Lung microvascular endothelial cell (primary cell): ENCODE measurements around the gene AQP12B. TPM values are rescaled to one million over a fixed set of nuclear protein-coding genes. Genes with fewer than 3 reads are reported as not detected.

Experiments used
- DNase-seq, 2 donors: peaks; one replicate each; pipeline versions ENCODE4 v3.0.0 to v3.0.0-alpha.2; 2010; ENCODE audit warnings: low read depth in 2 of 2
- total RNA-seq: library from RNA; depleted of rRNA; stranded (reverse); fragments of >200 nt; gene quantifications from 2 replicates; pipeline ENCODE4 v1.2.1, GENCODE V29; 2014

The AQP12B gene
- total RNA-seq, 1 donor from 2014 or later = not detected

DNA sequence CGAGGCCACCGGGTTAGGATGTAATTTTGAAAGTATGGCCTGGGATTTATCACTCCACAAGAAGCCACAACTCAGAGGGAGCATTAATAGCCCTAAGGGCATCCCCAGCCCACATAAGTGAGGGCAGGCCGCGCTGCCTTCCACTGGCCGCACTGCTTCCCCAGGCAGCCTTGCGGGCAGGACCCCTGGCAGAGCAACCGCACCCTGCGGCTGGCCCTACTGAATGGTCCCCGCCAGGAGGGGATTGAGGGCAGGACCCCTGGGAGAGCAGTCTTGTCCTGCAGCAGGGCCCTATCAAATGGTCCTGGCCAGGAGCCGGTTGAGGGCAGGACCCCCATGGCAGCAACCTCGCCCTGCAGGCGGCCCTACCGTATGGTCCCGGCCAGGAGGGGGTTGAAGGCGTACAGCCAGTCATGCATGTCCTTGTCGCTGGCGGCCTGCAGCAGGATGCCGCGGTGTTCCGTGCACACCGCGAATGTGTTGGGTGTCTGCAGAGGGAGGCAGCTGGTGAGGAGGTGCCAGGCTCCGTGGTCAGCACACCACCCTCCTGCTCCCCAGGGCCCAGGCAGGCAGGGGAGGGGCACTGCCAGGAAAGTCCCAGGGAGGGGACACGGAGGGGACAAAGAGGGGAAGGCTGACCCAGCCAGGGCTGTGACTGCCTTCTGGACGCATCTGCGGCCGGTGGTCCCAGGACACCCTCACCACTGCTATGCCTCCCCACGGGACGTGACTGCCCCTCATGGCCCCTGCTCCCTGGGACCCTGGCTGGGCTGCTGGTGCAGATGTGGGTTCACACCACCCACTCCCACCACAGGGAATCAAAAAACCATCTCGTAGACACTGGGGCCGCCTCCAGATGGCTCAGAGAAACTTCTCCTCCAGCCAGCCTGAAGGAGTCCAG lies 35.2 kb upstream of the AQP12B start:
- DNase-seq = no peak

DNA sequence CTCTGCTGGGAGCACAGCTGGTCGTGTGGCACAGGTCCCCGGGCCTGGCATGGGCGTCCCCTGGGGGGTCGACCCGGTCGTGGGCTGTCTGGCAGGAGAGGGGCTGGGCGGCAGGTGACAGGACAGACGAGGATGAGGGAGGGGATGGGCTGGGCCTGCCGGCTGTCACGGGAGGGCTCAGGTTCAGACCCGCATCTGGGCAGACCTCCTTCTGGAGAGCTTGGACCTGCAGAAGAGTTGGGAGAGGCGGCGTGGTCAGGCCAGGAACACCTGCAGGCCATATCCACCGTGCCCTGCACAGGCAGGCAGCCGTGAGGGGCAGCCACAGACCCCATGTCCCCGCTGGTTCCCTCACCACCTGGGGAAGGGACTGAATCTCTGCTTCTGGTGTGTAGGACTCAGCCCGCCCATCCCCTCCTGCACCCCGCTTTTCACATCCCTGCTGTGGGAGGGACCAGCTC lies 34.5 kb upstream of the AQP12B start:
- no peak for DNase-seq

DNA sequence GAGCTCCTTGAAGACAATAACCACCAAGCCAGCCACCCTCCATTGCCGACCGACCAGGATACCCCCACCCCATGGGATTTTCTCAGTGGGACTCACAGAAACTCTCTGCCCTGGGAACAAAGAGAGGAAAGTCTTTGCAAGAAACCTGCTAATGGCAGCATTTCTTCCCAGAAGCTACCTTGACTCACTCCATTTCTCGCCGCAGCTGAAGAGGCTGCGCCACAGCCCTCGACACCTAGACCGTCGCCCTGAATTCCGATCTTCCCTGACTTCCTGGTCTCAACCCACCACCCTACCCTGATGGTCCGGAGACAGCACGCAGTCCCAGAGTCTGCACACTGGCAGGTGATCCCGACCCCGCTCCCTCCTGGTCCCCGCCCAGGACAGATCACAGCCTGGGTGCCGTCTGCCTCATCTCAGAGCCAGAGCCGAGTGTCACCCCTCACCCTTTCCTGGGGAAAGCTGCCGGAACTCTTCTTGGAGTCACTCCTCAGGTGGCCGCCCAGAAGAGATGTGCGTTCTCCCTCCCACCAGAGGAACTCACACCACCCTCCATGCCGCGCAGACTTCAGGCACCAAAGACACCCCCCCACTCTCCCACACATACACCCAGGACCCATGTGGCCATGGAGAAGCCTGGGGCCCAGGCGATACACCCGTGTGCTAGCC lies 33.6 kb upstream of the AQP12B start:
- DNase-seq = no peak

DNA sequence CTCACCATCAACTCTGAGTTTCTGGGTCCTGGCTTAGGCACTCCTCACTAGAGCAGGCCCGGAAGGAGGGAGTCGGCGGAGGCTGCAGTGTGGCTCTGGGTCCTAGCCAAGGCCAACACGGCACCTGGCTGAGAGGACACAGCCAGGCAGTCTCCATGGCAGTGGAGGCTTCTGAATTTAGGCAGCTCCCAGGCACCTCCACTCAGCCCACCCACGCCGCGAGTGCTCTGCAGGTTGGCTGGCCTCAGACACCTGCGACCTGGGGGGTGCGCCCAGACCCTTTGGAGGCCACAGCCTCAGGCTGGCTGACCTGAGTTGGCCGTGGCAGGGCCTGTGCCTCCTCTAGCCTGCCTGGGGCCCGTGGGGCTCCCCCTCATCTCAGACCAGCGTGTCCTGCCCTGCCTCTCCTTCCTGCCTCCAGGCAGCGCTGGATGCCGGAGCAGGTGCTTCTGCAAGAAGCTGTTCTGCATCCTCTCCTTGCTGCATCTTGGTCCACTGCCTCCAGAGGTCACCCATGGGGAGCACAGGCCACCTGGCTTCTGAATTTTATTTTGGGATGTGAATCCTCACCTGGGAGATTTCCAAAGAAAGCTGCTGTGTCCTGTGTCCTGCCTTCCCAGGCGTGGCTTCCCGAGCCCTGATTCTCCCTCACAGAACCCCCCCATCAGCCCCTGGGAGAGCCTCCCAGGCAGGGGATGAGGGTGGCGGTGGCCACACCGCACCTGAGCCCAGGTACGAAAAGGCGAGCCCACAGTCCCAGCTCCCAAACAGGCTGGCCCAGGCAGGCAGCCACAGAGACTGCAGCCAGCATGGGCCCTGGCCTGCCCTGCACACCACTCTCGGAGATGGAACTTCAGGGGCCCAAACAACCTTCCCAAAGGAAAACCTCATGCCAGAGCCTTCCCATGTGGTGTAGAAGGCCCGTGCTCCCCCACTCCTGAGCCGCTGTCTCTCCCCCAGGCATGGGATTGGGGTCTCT lies 32.4 kb upstream of the AQP12B start:
- DNase-seq = no peak

DNA sequence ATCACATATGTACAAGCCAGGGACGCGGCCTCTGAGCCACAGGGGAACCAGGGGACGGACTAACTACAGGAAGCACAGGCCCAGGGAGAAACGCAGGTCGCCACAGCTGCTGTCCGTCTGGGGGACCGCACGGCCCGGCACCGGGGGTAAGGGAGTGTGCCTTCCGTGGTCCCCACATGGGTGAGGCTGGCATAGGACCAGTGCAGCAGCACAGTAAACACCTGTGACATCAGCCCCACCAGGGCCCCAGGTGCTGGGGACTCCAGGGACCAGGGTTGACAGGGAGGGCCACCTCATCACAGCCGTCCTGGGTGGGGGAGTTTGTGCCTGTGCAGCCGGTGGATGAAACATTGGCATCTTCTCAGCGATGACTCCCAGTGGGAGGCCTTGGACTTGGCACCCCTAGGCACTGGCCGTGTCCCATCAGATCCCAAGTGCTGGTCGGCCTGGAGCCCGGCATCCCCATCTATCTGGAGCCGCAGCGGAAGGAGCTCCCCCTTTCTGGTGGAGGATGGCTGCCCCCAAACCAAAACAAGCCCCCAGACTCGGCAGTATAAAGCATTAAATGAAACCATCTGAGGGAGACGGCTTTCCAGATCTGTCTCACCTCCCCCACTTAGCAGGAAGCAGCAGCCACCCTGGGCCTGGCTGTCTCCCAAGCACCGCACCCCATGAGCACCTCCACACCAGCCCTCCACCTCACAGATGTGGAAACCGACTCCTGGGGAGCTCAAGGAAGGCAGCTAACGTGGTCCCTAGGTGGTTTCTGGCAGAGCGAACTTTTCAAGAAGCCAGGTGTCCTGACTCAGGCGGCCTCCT lies 31.5 kb upstream of the AQP12B start:
- DNase-seq = no peak

DNA sequence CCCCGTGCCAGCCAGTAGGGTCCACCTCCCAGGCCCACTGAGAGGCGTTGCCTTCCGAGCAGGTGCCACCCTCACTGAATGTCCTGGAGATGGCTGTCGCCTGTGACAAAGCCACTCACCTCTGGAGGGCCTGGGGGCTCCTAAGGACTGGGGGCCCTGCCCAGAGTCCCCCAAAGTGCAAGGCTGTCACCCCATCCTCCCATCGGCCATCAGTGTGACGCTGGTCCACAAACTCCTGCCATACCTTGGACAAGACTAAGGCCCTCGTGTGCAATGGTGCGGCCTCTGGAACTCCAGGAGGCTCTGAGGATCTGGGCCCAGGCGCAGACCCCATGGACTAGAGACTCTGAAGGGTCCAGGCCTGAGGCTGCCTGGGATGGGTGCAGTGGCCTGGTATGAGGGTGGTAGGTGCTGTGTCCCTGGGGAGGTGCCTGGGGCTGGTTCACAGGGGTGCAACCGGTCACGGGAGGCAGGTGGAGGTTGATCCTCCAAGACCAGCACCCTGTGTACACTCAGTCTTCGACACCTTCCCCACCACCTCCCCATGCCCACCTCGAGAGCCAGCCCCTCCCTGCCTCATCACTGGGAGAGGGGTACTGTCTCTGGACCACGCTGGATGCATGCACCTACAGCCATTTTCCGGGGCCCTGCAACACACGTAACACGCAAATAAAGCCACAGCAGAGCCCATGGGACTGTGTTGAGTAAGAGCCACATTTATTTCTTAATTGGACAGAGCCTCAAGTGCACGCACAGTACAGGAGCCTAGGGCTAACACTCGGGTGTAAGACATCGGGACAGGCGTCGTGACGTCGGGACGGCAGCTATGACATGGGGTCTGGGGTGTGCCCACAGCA lies 30.6 kb upstream of the AQP12B start:
- no peak for DNase-seq

DNA sequence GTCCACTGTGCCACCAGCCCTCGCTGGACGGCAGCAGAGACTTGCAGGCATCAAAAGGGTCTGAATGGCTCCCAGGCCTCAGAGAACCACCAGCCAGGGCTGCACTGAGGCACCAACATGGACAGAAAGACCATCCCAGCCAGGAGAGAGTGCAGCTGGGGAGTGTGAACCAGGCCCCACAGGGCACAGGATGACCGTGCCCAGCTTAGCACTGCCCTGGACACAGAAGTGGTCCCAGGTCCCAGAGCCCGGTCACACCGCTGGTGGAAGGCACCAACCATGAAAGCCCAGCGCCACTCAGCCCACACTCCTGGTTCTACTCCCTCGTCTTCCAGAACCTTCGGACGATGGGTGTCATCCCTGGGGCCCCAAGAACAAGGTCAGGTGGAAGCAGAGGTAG lies 29.4 kb upstream of the AQP12B start:
- no peak for DNase-seq

DNA sequence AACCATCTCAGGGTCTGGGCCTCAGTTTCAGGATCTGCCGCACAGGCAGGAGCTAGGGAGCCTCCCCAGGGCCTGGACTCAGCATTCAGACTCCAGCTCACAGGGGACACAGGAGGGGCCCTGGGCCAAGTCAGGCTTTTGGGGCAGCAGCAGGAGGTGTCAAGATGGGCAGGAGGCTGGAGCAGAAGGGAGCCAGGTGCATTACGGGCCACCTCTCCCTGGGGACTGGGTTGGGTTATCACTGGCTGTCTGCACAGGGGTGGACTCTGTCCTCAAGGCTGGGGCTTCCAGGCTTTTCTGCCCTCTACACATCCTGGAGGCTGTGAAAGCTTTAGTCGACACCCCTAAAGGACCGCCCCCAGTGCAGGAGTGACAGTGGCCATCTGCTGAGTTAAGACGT lies 29.0 kb upstream of the AQP12B start:
- DNase-seq = no peak

DNA sequence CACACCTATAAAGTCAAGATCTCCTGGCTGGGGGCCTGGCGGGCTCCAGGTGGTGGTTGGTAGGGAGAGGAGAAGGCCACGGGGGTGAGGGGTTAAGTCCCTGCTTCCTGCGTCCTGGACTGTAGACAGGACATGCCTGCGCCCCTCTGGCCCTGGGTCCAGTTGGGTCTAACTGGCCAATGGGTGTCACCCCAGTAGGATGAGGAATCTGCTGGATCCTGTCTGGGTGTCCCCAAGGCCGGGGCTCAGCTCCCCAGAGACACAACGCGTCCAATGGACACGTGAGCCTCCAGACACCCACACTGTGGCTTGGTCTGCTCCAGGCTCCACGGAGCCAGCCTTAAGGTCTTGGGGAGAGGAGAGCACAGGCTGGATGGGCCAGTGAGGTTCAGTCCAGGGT lies 28.6 kb upstream of the AQP12B start:
- no peak for DNase-seq

DNA sequence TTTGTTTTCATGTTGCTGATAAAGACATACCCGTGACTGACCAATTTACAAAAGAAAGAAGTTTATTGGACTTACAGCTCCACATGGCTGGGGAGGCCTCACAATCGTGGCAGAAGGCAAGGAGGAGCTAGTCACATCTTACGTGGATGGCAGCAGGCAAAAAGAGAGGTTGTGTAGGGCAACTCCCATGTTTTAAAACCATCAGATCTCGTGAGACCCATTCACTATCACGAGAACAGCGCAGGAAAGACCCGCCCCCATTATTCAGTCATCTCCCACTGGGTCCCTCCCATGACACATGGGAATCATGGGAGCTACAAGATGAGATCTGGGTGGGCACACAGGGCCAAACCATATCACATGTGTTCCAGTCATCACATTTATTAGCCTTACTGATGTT lies 25.8 kb upstream of the AQP12B start:
- no peak for DNase-seq

DNA sequence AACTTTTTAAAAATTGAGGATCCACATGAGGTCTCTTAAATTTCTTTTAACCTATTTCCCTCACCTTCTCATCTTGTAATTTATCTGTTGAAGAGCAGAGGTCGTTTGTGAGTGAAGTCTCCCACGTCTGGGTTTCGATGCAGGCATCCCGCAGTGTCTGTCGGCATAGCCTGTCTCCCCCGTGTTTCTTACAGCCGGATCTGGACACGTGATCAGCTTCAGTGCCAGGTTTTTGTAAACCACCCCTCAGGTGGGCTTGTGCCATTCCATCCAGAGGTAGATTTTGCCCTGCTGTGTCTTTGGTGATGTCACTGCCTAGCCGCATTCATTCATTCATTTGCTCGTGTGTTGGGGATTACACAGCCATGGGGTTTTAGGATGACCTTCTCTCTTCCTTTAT lies 25.1 kb upstream of the AQP12B start:
- no peak for DNase-seq

DNA sequence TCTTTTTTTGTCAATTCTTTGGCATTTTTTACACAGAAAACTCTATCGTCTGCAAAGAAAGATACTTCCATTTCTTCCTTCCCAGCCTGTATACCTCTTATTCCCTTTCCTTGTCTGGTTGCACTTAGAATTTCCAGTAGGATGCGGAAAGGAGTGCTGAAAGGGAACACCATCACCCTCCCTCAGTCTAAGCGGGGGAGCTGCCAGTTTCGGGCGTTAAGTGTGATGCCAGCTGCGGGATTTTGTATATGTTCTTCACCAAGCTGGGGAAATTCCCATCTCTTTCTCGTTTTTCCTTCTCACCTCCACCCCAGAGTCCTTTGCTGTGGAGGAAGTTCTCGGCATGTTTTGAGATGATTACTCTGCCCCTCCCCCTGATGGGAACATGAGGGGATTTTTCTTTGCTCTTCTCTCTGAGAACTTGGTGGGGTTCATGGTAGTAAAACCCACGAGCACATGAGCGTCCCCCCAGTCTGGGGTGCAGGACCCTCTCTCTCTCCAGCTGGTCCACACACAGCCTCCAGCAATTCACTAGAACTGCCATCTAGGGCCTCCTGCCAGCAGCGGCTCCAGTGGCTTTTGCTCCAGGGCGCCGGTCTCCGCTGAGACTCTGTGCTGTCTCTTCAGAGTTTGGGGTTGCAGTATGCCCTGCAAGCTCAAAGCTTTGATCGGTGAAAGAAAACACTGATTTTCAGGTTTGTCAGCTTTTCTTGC lies 24.5 kb upstream of the AQP12B start:
- no peak for DNase-seq

DNA sequence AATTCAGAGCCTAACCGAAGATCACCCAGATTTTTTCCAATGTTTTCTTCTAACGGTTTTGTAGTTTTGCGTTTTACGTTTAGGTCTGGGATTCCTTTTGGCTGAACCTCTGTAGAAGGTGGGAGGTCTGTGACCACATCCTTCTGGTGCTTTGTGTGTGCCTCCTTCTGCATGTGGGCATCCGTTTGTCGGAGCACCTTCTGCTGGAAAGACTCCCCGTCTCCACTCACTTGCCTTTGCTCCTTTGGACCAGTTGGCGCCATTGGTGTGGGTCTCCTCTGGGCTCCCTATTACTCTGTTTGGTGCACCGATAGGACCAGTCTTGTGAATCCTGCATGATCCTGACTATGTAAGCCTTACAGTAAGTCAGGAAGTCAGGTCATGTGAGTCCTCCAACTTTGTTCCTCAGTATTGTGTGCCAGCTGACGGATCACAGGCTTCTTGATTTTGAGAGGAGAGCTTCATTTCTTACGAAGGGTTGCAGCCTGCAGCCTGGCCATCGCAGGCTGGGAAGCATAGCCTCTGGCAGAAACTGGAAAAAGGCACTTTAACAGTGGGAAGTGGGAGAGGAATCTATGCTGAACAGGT lies 22.6 kb upstream of the AQP12B start:
- no peak for DNase-seq

DNA sequence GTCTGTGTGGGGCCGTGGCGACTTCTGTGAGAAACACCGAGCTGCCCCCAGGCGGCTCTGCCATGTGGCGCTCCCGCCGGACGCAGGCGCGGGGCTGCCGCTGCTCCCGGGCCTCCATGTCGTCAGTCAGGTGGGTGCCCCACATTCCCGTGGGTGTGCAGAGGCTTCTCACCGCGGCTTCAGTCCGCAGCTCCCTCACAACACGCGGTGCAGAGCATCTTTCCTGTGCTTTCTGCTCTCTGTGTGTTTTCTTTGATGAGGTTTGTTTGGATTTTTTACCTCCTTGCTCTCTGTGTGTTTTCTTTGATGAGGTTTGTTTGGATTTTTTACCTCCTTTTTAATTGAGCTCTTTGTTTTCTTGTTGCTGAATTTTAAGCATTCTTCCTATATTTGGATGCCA lies 22.0 kb upstream of the AQP12B start:
- DNase-seq = no peak

DNA sequence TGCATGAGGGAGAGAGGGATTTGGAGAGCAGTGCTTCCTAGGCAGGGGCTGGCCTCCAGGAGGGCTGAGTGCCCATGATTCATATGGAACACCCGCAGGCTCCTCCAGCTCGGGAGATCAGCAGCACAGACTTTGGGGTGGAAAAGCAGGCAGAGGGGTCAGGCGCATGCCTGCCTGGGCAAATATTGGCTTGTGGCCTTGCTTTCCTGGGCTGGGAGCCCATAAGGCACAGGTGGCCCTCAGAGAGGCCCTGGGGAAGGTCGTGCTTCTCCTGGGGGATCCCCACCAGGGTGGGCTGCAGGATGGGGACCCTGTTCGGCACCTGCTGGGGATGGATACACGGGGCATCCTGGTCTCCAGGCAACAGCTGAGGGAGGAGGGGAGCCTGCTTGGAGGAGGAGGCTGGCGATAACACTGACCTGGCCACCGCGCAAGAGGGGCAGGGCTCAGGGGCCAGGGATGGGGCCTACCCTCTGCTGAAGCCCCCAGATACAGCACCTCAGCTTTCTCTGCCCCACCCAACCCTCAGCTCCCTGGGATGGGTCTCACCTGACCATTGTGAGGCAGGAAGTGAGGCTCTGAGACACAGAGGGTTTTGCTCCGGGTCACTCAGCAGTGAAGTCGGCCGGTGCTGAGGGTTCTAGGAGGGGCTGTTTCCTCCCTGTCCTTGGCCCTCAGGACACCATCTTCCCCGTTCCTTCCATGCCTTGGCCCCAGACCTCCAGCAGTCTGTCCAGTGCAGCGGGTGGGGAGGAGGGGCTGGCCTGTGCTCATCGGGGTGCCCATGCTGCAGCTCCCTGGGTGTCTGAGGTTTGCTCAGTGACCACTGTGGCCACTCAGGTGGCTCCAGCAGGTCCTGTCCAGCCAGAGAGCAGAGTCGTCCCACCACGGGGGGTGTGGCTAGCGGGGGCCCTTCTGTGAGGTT lies 21.0 kb upstream of the AQP12B start:
- no peak for DNase-seq

DNA sequence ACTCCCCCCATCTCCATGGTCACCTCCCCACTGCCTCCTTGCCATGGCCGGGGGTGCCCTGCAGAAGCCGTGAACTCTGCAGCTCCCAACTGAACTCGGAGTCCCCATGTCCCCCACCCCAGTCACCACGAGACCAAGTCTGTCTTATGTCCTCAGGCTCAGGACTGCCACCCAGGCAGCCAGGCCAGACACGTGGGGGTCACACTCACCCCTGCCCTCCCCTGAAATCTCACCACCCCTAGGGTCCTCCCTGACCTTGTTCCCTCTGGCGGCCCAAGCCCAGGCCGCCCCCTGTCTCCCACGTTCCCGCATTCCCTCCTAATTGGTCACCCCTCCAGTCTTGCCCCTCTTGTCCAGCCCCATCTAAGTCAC lies 19.9 kb upstream of the AQP12B start:
- DNase-seq = no peak

DNA sequence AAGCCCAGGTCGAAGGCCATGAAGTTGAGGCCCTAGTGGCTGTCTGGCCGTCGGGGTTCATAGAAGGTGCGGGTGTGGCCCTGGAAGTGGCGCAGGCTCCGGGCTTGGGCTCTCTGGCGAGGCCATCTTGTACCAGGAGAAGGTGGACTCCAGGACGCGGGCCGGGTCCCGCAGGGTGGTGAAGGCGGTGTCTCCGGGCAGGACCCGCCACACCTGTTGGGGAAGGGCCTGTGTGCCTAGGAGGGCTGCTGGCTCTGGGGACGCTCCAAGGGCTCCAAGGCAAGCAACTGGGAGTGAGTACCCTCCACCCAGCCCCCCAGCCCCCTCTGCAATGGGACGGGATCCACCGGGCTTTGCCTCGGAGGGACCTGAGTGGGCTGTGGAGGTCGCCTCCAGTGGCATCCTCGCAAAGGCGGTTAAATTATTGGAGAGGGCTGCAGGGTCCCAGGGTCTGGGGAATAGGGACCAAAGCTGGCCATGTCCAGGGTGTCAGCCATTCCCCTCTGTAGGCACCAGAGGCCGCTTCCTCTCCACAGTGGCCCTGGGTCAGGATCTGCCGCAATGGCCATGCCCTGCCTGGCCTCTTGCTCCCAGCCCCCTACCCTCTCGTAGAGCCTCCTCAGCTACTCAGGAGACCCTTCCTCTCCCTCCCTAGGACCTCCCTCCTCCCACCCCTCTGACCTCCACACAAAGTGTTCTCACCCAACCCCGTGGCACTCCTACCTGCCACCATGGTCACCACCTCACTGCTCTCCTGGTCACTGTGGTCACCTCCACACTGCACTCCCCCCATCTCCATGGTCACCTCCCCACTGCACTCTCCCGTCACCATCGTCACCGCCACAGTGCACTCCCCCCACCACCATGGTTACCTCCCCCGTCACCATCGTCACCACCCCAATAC lies 19.3 kb upstream of the AQP12B start:
- no peak for DNase-seq
